ENCODE measurements around the gene TTC29. TPM values are rescaled to one million over a fixed set of nuclear protein-coding genes. Genes with fewer than 3 reads are reported as not detected.
"Not testable (repeated sequence)": the region's sequence is repeated elsewhere in the genome, so short reads cannot be mapped to it uniquely, and the experiment has no call there.

Gene TTC29
- total RNA-seq, 1 donor from 2014 or later = not detected

GRCh38 chr4:146857298-146857697 is 88.4 kb downstream of the TTC29 start:
- no peak for DNase-seq (ENCODE audit: low spot score)

GRCh38 chr4:146855761-146856160 is 89.9 kb downstream of the TTC29 start:
- no peak for DNase-seq (ENCODE audit: low spot score)

- DNase-seq (ENCODE audit: low spot score) = no peak
These were observed 93.3 kb downstream of the TTC29 start for GRCh38 chr4:146852360-146852759.

- no peak for DNase-seq (ENCODE audit: low spot score)
These were observed 98.3 kb downstream of the TTC29 start for GRCh38 chr4:146847345-146847744.

GRCh38 chr4:146846882-146847281 is 98.8 kb downstream of the TTC29 start:
- DNase-seq (ENCODE audit: low spot score) = no peak

- DNase-seq (ENCODE audit: low spot score) = no peak
These were observed 100.9 kb downstream of the TTC29 start for GRCh38 chr4:146844761-146845160.

GRCh38 chr4:146842876-146843275 is 102.8 kb downstream of the TTC29 start:
- no peak for DNase-seq (ENCODE audit: low spot score)

GRCh38 chr4:146840731-146841130 is 104.9 kb downstream of the TTC29 start:
- DNase-seq (ENCODE audit: low spot score) = no peak

GRCh38 chr4:146835096-146835495 is 110.6 kb downstream of the TTC29 start:
- no peak for DNase-seq (ENCODE audit: low spot score)

GRCh38 chr4:146834263-146835034 is 111.2 kb downstream of the TTC29 start:
- DNase-seq (ENCODE audit: low spot score) = no peak

GRCh38 chr4:146833530-146833929 is 112.1 kb downstream of the TTC29 start:
- no peak for DNase-seq (ENCODE audit: low spot score)

- not testable (repeated sequence) for DNase-seq (ENCODE audit: low spot score)
These were observed 122.7 kb downstream of the TTC29 start for GRCh38 chr4:146822980-146823379.

- no peak for DNase-seq (ENCODE audit: low spot score)
These were observed 130.9 kb downstream of the TTC29 start for GRCh38 chr4:146814750-146815149.

- no peak for DNase-seq (ENCODE audit: low spot score)
These were observed 150.0 kb downstream of the TTC29 start for GRCh38 chr4:146795711-146796110.

- DNase-seq (ENCODE audit: low spot score) = no peak
These were observed 151.9 kb downstream of the TTC29 start for GRCh38 chr4:146793727-146794126.

- DNase-seq (ENCODE audit: low spot score) = no peak
These were observed 154.2 kb downstream of the TTC29 start for GRCh38 chr4:146791439-146791838.

GRCh38 chr4:146790515-146790914 is 155.1 kb downstream of the TTC29 start:
- no peak for DNase-seq (ENCODE audit: low spot score)

GRCh38 chr4:146787731-146788130 is 157.9 kb downstream of the TTC29 start:
- DNase-seq (ENCODE audit: low spot score) = no peak

- no peak for DNase-seq (ENCODE audit: low spot score)
These were observed 169.0 kb downstream of the TTC29 start for GRCh38 chr4:146776691-146777090.

GRCh38 chr4:146763560-146763959 is 182.1 kb downstream of the TTC29 start:
- DNase-seq (ENCODE audit: low spot score) = no peak

GRCh38 chr4:146762016-146762415 is 183.6 kb downstream of the TTC29 start:
- no peak for DNase-seq (ENCODE audit: low spot score)

GRCh38 chr4:146742416-146742815 is 203.2 kb downstream of the TTC29 start:
- no peak for DNase-seq (ENCODE audit: low spot score)

GRCh38 chr4:146739182-146739581 is 206.5 kb downstream of the TTC29 start:
- no peak for DNase-seq (ENCODE audit: low spot score)

All from mesenteric fat pad (tissue), 1 donor.